ENCODE measurements around the gene MINAR1.

The MINAR1 gene

DNA sequence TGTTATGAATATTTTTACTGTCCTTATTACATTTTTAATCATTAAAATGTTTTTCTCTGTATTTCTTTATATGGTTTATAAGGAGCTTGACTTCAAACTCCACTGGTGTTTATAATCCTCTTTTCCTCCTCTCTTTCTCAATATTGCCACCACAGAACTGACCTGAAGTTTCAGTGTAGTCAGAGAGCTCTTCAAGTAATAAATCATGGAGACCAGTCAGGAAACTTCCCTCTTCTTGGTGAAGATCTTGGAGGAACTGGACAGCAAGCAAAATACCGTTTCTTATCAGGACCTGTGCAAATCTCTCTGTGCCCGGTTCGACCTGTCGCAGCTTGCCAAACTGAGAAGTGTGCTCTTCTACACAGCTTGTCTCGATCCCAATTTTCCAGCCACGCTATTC, 23.8 kb downstream of the MINAR1 start:
- ChIA-PET POLR2A (no interaction called here), CTCF (no interaction called here)
- TF ChIP-seq, protein P1, sequence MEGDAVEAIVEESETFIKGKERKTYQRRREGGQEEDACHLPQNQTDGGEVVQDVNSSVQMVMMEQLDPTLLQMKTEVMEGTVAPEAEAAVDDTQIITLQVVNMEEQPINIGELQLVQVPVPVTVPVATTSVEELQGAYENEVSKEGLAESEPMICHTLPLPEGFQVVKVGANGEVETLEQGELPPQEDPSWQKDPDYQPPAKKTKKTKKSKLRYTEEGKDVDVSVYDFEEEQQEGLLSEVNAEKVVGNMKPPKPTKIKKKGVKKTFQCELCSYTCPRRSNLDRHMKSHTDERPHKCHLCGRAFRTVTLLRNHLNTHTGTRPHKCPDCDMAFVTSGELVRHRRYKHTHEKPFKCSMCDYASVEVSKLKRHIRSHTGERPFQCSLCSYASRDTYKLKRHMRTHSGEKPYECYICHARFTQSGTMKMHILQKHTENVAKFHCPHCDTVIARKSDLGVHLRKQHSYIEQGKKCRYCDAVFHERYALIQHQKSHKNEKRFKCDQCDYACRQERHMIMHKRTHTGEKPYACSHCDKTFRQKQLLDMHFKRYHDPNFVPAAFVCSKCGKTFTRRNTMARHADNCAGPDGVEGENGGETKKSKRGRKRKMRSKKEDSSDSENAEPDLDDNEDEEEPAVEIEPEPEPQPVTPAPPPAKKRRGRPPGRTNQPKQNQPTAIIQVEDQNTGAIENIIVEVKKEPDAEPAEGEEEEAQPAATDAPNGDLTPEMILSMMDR (IDR thresholded peaks at IDR 0.05; ENCODE audit: control extremely low read depth, extremely low read depth, low read depth, missing control alignments): no peak
- DNase-seq (ENCODE audit: extremely low spot score): no peak

DNA sequence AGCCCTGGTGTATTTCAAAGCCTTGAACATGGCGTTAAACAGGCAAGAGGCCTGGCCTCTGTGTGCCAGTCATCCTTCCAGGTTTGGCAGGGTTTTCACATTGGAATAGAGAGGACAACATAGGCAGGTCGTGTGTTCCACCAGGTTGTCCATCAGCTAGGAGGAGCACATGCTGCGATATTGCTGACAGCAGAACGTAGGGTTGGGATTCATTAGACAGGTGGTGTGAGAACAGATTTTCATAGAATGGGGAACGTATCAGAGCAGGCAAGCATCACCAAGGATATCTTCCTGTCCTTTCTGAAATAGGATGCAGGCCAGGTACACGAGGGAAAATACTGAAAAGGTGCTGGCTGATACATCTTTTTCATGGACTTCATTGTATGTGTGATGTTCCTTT, 26.4 kb downstream of the MINAR1 start:
- DNase-seq (ENCODE audit: extremely low spot score): no peak
- ChIA-PET CTCF (no interaction called here), POLR2A (no interaction called here)
- TF ChIP-seq, protein P1 (IDR thresholded peaks at IDR 0.05; ENCODE audit: control extremely low read depth, extremely low read depth, low read depth, missing control alignments): no peak

DNA sequence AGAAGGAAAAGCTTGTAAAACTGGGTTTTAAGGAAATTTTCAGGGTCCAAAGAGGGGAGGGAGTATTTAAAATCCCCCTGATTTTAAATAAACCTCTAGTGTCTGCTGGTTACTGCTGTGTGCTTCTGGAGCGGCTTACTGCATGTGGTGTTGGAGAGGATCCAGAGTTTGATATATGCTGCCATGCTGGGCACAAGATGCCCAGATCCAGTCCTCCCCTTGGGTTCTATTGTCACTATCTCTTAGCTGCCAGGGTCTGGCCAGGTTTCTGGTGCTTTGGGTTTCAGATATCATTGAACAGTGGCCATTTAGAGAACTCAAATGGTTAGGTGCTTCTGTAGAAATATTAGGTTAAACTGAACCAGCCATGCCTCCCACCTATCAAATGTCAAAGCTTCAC, 27.5 kb downstream of the MINAR1 start:
- TF ChIP-seq, protein P1 (IDR thresholded peaks at IDR 0.05; ENCODE audit: control extremely low read depth, extremely low read depth, low read depth, missing control alignments): no peak
- CTCF ChIA-PET: interaction anchor here (1.0 kb wide), 1 partner anchor 104 kb away, joined by 3 read pairs; no protein-coding TSS in a partner anchor
- DNase-seq (ENCODE audit: extremely low spot score): no peak
- POLR2A ChIA-PET: no interaction called here

DNA sequence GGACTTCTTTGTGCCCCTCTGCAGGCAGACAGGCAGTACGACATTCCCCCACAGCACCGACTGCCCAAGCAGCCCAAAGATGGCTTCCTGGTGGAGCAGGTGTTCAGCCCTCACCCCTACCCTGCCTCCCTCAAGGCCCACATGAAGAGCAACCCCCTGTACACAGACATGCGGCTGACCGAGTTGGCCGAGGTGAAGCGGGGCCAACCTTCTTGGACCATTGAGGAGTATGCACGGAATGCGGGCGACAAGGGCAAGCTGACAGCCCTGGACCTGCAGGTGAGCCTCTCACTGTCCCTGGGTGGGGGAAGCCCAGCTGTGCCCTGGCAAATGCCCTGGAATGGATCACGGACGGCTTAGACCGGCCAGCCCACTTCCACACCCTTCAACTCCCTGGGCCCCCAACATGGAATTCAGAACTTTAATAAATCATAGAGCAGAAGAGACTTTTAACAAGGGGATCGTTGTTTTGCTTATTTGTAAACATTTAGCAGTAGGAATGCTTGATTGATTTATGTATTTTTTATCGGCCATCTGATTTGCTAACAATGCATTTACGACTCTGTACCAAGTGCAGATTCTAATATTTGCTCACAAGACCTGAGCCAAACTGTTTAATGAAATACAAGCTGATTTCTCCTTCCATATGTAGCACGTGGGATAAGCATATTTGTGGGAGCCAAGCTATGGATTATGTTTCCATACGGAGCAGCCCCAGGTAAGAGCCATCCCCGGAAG, 31.1 kb downstream of the MINAR1 start:
- ChIA-PET CTCF (no interaction called here), POLR2A (no interaction called here)
- TF ChIP-seq, protein P1 (IDR thresholded peaks at IDR 0.05; ENCODE audit: control extremely low read depth, extremely low read depth, low read depth, missing control alignments): no peak
- no peak for DNase-seq (ENCODE audit: extremely low spot score)

DNA sequence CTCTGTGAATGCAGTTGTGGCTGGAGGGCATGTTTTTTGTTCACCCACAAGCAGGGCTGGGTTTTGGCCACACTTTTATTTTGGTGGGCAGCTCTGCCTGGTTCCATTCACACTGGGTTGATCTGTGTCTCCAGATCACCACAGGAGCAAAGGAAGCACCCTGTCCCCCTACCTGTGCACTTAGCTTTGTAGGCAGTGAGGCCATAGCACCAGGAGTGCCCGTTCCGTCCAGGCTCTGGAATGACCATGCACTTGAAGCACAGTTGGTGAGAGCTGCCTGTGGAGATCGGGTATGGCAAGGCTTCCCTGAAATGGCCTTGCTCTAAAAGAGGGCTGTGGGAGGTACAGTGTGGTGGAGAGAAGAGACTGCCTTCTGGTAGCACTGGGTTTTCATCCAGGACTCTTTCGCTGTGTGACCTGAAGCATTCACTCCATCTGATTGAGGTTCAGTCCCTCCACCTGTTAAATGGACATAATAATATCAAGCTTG, 31.7 kb downstream of the MINAR1 start:
- ChIA-PET POLR2A (no interaction called here), CTCF (no interaction called here)
- TF ChIP-seq, protein P1 (IDR thresholded peaks at IDR 0.05; ENCODE audit: control extremely low read depth, extremely low read depth, low read depth, missing control alignments): no peak
- no peak for DNase-seq (ENCODE audit: extremely low spot score)

DNA sequence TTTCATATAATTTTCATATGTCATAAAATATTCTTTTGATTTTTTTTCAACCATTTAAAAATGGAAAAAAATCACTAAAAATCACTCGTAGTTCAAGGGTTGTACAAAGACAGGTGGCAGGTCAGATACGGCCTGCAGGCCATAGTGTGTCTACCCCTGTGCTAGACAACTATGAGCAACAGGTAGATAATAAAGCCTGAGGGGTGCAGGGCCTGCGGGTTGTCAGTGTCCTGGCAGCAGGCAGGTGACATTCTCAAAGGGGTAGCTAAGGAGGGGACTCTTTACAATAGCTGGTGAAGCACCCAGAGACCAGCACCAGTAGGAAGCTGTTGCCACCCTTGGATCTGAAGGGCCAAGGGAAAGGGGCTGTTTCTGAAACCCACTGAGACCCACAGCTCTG, 34.4 kb downstream of the MINAR1 start:
- DNase-seq (ENCODE audit: extremely low spot score): no peak
- ChIA-PET POLR2A (no interaction called here), CTCF (no interaction called here)
- TF ChIP-seq, protein P1 (IDR thresholded peaks at IDR 0.05; ENCODE audit: control extremely low read depth, extremely low read depth, low read depth, missing control alignments): no peak

Data from GM10248 (cell line).